Testis (tissue), 3 donors: ENCODE results near the gene FILIP1L. TPM values are rescaled to one million over a fixed set of nuclear protein-coding genes. Genes with fewer than 3 reads are reported as not detected.
A peak's percentile ranks its signal among the peaks of the same experiment; 100 is the strongest.

Source experiments
- DNase-seq: peaks from one replicate; pipeline ENCODE4 v3.0.0-alpha.2; 2019
- H3K27ac ChIP-seq, 2 donors: fragments of 200-600 bp; sonication (generic); one replicate each; pipeline ENCODE4 v1.5.1; 2019
- H3K27me3 ChIP-seq: fragments of 200-600 bp; sonication (generic); one replicate; pipeline ENCODE4 v1.5.1; 2019
- H3K36me3 ChIP-seq: fragments of 200-600 bp; sonication (generic); one replicate; pipeline ENCODE4 v1.5.1; 2017; ENCODE audit warnings: low read depth; ENCODE audit errors: missing control alignments
- H3K4me1 ChIP-seq: fragments of 200-600 bp; sonication (generic); one replicate; pipeline ENCODE4 v1.5.1; 2019
- H3K4me3 ChIP-seq, 2 donors: fragments of 200-600 bp; sonication (generic); one replicate each; pipeline ENCODE4 v1.5.1; 2017 to 2019
- H3K9me3 ChIP-seq: fragments of 200-600 bp; sonication (generic); one replicate; pipeline ENCODE4 v1.5.1; 2017
- CTCF ChIP-seq, 3 experiments: fragments of 450-650 bp in 2 of 3; fragments of 200-600 bp in 1 of 3; sonication (generic) in 1 of 3; IDR thresholded peaks; one replicate each; pipeline ENCODE4 v1.5.1; 2016 to 2019; ENCODE audit warnings: antibody characterized with exemption in 3 of 3, mild to moderate bottlenecking in 2 of 3, moderate library complexity in 1 of 3
- POLR2A ChIP-seq: fragments of 450-650 bp; IDR thresholded peaks from one replicate; pipeline ENCODE4 v1.6.1; 2017; ENCODE audit warnings: antibody characterized with exemption, mild to moderate bottlenecking, moderate library complexity
- WGBS, 2 donors: methylation state at CpG; one replicate each; pipeline ENCODE4 v1.1.5; 2018; 5-methylcytosine and 5-hydroxymethylcytosine counted together
- intact Hi-C: fragments of 100-400 bp; cut with DNase I; formaldehyde crosslinking; loops from one replicate; pipeline ENCODE4 v1.15.1; 2023; ENCODE audit warnings: low total_unique reads
- polyA plus RNA-seq: library from polyadenylated mRNA; stranded (reverse); fragments of 350-450 nt; fragmentation: Illumina TruSeq; extraction: RNeasy Lipid Tissue Mini Kit (QIAGEN cat#74804); gene quantifications from one replicate; pipeline ENCODE4 v1.2.3, GENCODE V29; 2014; ENCODE audit warnings: low read depth, low replicate concordance; ENCODE audit not compliant: insufficient read depth
- total RNA-seq, 2 donors: library from RNA; depleted of rRNA; stranded (reverse); fragments of >200 nt; gene quantifications; one replicate each; pipeline ENCODE4 v1.2.3, GENCODE V29; 2016

Gene FILIP1L
- total and polyA plus RNA-seq, 3 donors from 2014 or later, result 16.5 to 20.1 (median 16.7) TPM

GRCh38 chr3:100045696-100046095 lies 68.6 kb downstream of the FILIP1L start:
- Histone ChIP-seq H3K27ac (no peak overlapping the region), H3K4me1 (peaks cover 41% of the 10 kb centered on the region), H3K36me3 (no peaks in the 10 kb centered on the region), H3K9me3 (no peaks in the 10 kb centered on the region), H3K4me3 (no peak overlapping the region), H3K27me3 (no peaks in the 10 kb centered on the region)
- DNase-seq, result peak; percentile 62
- TF ChIP-seq POLR2A, result no peak
- no peak for TF ChIP-seq CTCF (IDR thresholded peaks at IDR 0.05)
- 58 to 62% methylated on average over 3 of the region's 3 CpGs for WGBS, 2 donors
- intact Hi-C loops, result no loop called here

DNA sequence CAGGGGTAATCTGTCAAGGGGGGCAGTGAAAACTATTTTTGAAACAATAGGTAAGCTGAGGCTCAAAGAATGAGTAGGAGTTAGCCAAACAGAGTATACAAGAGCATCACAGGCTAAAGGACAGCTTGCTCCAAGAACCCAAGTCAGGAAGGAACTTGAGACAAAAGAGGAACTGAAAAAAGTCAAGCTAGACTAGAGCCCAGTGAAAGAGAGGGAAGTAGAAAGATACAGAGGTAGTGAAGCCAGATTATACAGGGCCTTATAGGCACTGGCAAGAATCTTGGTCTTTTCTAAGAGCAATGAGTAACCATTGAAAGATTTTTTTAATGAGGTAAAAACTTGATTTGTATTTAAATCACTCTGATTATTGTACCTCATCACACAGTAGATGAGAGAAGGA lies 69.9 kb downstream of the FILIP1L start:
- TF ChIP-seq POLR2A (no peak), CTCF (IDR thresholded peaks at IDR 0.05) (no peak)
- H3K4me3 ChIP-seq, result no peak overlapping the region
- intact Hi-C loops, result no loop called here
- DNase-seq, result no peak
- no peaks in the 10 kb centered on the region for H3K36me3 ChIP-seq
- H3K4me1 ChIP-seq, result peaks cover 48% of the 10 kb centered on the region
- H3K27me3 ChIP-seq, result no peaks in the 10 kb centered on the region
- peak overlapping the region in 1 of 2 donors; percentile 44 for H3K27ac ChIP-seq
- H3K9me3 ChIP-seq, result no peaks in the 10 kb centered on the region

DNA sequence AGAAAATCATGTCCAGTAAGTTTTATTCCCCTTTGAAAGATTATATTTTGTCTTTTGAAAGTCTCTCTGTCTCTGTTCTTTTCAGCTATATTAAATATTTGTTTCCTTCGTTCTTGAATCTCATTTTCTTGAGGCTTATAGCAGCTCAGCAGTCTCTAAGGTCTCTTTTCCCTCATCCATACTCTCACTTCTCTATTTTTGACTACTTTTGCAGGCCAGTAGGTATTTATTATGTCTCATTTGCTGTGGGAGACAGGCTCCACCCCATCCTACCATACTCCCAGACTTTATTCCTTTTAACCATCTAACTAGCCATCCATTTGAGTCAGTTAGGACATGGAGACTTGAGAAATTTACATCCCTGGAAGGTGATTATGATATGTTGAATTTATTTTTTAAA lies 71.0 kb downstream of the FILIP1L start:
- WGBS, 2 donors, result 69 to 74% methylated on average over 1 of the region's 1 CpG
- DNase-seq, result no peak
- H3K36me3 ChIP-seq, result no peaks in the 10 kb centered on the region
- TF ChIP-seq POLR2A, result no peak
- no peak for TF ChIP-seq CTCF (IDR thresholded peaks at IDR 0.05)
- H3K9me3 ChIP-seq, result no peaks in the 10 kb centered on the region
- no peak overlapping the region for H3K4me3 ChIP-seq
- intact Hi-C loops, result no loop called here
- H3K27ac ChIP-seq, result peak overlapping the region; percentile 53 to 82
- H3K27me3 ChIP-seq, result no peaks in the 10 kb centered on the region
- H3K4me1 ChIP-seq, result peaks cover 48% of the 10 kb centered on the region

- peak overlapping the region; percentile 53 to 82 for H3K27ac ChIP-seq
- H3K36me3 ChIP-seq, result no peaks in the 10 kb centered on the region
- H3K27me3 ChIP-seq, result no peaks in the 10 kb centered on the region
- peaks cover 48% of the 10 kb centered on the region for H3K4me1 ChIP-seq
- WGBS, 2 donors, result 27 to 40% methylated on average over 6 of the region's 6 CpGs
- no peak for DNase-seq
- no peak overlapping the region for H3K4me3 ChIP-seq
- H3K9me3 ChIP-seq, result no peaks in the 10 kb centered on the region
- TF ChIP-seq POLR2A (no peak), CTCF (IDR thresholded peaks at IDR 0.05) (no peak)
- intact Hi-C loops, result no loop called here
These were observed 71.9 kb downstream of the FILIP1L start for GRCh38 chr3:100042166-100042981.

GRCh38 chr3:100041328-100041749 lies 73.0 kb downstream of the FILIP1L start:
- Histone ChIP-seq H3K36me3 (no peaks in the 10 kb centered on the region), H3K27ac (peak overlapping the region; percentile 53 to 82), H3K4me3 (no peak overlapping the region), H3K4me1 (peaks cover 44% of the 10 kb centered on the region), H3K9me3 (no peaks in the 10 kb centered on the region), H3K27me3 (no peaks in the 10 kb centered on the region)
- intact Hi-C loops, result no loop called here
- TF ChIP-seq CTCF (IDR thresholded peaks at IDR 0.05) (no peak), POLR2A (no peak)
- DNase-seq, result no peak
- 34 to 45% methylated on average over 1 of the region's 1 CpG for WGBS, 2 donors
